Stimulated activated CD4-positive, alpha-beta T cell treated with anti-CD3 and anti-CD28 coated beads, TNF-alpha, amount 100 ng/mL, for 48 hours (primary cell): ENCODE measurements around the gene DBNDD1.
"Not testable (repeated sequence)": the region's sequence is repeated elsewhere in the genome, so short reads cannot be mapped to it uniquely, and the experiment has no call there.

ENCODE experiments used
- DNase-seq, 3 donors: peaks; one replicate each; pipeline ENCODE4 v3.0.0-alpha.2; 2020; ENCODE audit warnings: low read depth in 3 of 3

The DBNDD1 gene

DNA sequence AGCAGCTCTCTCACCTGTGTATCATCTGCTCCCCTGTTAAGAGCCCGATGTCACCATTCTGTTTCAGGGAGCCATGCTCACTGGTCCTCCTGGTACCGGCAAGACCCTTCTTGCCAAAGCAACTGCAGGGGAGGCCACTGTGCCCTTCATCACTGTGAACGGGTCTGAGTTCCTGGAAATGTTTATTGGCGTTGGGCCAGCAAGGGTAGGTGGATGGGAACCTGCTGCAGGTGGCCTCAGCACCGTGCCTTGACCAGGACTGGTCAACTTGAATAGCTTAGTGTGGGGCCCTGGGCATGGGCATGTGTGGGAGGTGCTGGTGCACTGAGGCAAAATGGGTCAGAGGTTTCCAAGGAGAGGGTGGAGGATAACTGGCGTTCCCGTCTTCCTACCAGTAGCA lies 28.5 kb downstream of the DBNDD1 start:
- DNase-seq = no peak

DNA sequence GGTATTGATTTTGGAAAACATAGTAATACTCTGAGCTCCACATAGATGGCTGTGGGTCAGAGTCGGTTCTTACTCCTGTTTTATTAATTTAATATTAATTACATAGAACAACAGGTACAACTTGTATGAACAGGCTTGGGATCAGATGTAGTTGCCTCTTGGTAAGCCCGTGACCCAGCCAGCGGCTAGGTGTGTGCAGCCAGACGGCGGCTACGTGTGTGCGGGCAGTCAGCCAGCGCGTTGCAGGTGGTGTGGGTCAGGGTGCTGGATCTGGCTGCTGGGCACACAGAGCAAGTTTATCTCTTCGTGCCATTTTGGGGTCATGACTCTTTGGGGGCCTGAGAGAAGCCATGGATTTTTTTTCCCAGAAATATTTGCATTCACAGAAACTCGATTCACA lies 30.3 kb downstream of the DBNDD1 start:
- no peak for DNase-seq

GRCh38 chr16:89987169-89987568 lies 32.1 kb downstream of the DBNDD1 start:
- DNase-seq = no peak

- no peak for DNase-seq
These were observed 32.7 kb downstream of the DBNDD1 start for GRCh38 chr16:89986600-89986999.

DNA sequence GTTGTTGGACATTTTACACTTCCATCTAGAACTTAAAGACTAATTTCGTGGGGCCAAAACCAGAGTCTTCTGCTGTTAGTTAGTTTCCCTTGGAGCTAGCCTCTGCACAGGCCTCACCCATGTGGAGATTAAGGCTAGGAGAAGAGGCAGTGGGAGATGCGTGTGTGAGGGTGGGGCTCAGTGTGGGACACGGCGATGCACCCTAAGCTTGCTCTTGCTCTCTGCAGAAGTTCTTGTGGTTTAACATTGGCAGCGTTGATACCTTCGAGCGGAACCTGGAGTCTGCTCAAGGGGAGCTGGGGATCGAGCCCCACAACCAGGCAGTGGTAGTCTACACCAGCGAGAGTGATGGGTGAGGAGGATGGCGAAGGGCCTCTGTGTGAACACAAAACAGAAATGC lies 34.0 kb downstream of the DBNDD1 start:
- no peak for DNase-seq

DNA sequence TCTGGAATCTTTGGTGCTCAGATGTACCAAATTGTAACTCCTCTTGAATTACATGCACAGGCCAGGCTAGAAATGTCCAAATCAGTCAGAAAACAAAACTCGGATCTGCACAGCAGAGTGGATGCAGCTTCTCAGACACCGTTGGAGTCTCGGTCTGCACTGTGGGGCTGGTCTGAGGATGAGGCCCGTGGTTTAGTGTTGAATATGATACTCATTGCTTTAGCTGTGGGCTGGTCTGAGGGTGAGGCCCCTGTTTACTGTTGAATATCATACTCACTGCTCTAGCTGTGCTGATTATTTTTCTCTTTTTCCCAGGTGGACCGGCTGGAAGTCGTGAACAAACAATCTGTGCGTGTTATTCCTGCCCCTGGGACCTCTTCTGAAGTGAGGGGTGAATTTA lies 35.0 kb downstream of the DBNDD1 start:
- DNase-seq = no peak

DNA sequence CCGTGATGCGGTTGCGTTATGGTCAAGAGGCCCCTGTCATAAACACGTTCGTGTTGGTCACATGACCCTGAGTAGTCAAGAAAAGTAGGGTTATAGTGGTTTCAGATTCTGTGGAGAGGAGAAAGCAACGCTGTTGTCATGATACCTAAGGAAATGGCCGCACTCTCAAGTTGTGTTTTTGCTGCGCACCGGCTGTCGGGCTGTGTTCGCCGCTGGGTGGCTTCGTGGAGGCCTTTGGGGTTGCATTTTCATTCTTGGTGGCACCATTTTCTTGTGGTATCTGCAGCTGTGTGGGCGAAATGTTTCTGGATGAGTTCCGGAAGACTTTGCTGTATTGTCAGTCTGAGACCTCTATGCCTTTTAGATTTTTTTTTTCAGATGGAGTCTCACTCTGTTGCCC lies 35.7 kb downstream of the DBNDD1 start:
- DNase-seq = no peak

GRCh38 chr16:89982318-89982717 lies 36.9 kb downstream of the DBNDD1 start:
- DNase-seq = no peak

GRCh38 chr16:89981414-89981813 lies 37.8 kb downstream of the DBNDD1 start:
- peak in 1 of 3 donors; percentile 12 for DNase-seq

DNA sequence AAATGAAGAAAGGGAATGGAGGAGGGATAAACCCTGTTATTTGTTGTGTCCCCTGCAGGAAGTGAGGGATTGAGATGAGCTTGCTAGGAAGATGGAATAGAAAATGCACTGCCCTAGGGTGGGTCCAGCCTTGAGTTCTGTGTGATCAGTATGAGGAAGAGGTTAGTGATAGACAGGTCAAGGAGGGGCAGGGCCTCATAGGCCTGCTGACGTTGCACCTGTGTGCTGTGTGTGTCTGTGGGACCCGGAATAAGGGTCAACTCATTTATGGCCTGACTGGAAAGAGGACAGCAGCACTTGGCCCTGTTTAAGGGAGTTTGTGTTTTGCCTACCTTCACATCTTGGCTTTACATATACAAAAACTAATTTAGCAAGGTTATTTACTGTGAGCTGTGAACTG lies 44.4 kb downstream of the DBNDD1 start:
- no peak for DNase-seq

DNA sequence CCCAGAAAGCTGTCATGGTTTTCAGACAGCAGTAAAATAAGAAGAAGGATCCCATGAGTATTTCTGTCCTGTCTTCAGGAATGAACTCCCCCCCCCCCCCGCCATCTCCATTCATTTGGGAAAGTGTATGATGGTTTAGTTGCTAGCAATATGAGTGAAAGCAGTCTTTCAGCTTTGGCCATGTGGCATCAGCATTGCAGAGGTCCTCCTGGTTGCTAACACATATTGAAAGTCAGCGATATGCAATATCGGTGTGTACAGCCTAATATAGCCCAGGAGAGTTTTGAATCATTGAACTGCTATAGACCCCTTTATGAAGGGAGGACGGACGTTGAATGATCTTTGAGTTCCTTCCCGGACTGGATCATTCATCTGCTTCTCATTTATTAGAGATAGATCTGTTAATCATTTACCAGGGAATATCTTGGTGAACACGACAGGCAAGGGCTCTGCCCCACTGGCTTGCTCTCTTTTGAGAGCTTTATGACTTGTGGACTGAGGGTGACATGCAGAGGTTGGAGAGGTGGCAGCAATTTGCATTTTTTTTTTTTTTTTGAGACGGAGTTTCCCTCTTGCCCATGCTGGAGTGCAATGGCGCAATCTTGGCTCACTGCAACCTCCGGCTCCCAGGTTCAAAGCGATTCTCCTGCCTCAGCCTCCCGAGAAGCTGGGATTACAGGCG lies 45.5 kb downstream of the DBNDD1 start:
- DNase-seq = no peak

DNA sequence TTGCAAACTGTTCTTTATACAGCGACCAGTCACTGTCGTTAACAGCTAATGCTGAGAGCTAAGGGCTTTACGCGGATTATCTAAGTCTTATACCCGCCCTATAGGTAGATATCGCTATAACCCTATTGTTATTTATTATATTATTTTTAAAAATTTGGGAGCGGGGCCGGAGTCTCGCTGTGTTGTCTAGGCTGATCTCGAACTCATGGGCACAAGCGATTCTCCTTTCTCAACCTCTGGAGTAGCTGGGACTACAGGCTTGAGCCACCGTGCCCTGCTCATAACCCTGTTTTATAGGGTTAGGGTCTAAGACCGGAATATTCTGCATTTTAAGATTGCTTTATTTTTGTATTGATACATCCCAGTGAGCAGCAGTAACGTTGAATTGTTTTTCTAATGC lies 46.0 kb downstream of the DBNDD1 start:
- no peak for DNase-seq

DNA sequence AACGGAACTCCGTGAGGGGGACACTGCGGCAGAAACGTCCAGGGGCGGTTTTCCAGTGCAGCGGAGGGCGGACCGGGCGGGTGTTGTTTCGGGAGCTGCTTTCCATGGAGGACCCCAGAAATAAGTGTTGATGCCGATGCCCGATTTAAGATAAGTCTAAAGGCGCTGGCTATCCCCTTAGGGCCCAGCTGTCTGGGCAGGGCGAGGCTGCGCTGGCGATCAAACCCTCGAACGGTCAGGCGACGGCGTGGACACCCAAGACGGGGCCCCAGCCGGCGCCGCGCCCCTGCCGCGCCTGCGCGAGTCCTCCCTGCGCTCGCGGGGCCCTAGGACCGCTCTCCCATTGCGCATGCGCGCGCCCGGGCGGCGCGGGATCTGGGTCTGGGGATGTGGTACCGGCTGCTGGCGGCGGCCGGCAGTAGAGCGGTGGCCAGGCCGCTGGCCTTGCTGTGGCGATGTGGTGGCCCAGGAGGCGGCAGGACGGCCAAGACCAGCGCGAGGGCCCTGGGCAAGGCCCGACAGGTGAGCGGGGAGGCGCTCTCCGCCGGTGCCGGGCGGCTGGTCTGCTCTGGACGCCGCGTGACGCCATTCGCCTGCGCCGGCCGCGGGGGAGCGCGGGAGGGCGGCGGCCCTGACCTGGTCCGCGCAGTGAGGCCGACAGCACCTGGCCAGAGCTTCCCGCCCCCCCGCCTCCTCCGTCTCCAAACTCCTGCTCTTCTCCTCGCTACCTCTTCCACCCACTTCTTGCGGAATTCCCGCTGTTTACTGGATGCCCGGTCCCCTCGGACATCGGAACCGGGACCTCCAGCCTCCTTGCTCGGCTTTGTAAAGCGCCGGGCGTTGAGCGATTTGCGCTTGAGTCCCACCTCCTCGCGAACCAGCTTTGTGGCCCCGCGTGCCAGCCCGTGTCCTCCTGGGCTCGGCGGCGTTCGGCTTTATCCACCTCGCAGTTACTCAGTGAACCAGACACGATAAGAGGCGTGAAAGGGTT lies 46.7 kb downstream of the DBNDD1 start:
- DNase-seq = peak; percentile 81 to 84 (median 82)

DNA sequence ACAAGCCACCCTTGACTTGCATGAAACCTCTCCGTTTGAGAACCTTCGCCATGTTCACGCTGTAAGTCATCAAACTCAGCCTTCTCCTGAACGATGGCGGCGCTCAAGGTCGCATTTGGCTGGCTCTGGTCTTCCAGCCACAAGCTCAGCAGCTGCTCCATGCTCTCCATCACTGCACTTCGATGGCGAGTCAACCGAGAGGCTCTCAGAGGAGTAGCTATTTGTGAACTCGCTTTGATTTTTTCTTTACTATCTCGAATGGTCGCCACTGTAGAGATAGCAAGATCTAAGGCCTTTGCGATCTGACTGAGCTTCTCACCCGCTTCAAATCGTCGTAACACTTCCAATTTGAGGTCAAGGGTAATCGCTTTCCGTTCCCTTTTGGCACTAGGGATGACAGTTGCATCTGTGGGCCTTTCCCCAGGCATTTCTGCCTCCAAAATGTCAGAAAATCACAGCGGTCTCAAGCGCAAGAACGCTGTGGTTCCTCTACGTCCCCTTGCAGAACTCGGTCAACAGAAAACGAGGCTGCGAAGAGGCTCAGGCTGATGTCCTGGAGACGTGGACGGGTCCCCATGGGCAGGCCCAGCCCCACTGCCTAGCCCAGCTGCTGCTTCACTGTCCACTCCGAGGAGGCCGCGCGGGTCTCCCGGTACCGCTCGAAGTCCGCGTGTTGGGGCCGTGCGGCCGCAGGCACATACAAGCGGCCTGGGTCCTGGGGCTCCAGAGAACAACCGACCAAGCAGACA lies 47.6 kb downstream of the DBNDD1 start:
- DNase-seq = no peak

DNA sequence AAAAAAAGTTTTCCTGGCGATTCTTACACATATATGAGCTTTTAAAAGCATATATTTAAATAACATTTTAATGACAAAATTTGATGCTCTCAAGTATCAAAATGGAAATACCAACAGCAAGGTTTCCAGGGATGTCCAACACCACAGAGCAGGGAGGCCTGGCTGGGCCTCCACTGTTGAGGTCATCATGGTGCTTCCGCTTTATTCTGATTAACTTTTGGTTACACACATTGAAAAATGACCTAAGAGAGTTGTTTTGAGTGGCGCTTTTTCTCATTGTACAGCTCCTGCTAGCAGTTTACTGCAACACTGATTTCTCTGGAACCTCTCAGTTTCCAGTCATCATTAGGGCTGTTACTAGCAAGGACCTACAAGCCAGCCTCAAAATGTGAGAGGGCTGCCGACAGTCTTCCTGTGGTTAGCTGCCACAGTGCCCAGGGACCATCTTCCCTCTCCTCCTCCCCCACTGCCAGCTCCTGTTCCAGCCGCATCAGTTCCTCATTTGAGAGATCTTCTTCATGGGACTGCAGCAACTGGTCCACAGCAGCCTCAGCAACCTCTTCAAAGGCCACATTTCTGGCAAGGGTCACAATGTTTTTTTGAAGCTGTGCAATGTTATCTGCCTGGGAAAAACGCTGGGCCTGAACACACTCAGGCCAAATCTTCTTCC lies 49.4 kb downstream of the DBNDD1 start:
- no peak for DNase-seq

DNA sequence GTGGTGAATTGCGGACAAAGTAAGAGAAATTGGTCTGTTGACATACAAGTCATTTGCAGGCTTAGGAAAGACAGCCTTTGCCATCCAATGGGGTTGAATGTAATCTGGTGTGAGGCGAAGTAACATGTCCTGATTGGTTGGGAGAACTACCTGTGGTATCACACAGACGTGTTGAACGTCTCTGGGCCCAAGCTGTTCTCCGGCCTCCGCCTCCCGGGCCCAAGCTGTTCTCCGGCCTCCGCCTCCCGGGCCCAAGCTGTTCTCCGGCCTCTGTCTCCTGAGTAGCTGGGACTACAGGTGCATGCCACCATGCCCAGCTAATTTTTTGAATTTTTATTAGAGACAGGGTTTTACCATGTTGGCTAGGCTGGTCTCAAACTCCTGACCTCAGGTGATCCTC lies 51.2 kb downstream of the DBNDD1 start:
- not testable (repeated sequence) for DNase-seq

DNA sequence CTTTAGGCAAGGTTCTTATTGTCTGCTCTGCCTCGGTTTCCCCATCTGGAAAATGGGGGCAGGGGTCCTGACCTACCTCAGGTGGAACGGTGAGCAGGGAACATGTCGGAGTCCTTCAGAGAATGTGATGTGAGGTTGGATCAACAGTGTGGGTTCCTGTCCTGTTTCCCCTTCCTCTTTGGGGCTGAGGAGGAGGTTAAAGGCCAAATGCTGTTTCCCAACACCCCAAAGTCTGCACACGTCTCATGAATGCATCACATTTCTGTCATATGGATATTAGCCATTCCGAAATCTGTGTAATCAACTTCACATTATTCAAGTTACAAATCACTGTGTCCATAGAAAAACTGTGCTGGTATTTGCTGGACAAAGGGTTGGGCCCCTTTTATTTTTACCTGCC lies 51.8 kb downstream of the DBNDD1 start:
- DNase-seq = not testable (repeated sequence)

GRCh38 chr16:89966756-89967155 lies 52.5 kb downstream of the DBNDD1 start:
- no peak for DNase-seq

GRCh38 chr16:89965447-89966225 lies 53.6 kb downstream of the DBNDD1 start:
- DNase-seq = no peak

- no peak for DNase-seq
These were observed 55.1 kb downstream of the DBNDD1 start for GRCh38 chr16:89964201-89964600.
